Glutamatergic neuron (in vitro differentiated cells): ENCODE data around the gene ALG1. TPM values are rescaled to one million over a fixed set of nuclear protein-coding genes. Genes with fewer than 3 reads are reported as not detected.

Source experiments
- DNase-seq: peaks from one replicate; pipeline ENCODE4 v3.0.0; 2022
- H3K27ac Mint-ChIP-seq: one replicate; pipeline ENCODE4 v1.8.0; 2020; ENCODE audit warnings: mild to moderate bottlenecking, mixed read lengths, inconsistent platforms; ENCODE audit not compliant: unreplicated experiment
- H3K27me3 Mint-ChIP-seq: one replicate; pipeline ENCODE4 v1.8.0; 2020; ENCODE audit warnings: mild to moderate bottlenecking, moderate library complexity, mixed read lengths, inconsistent platforms; ENCODE audit not compliant: unreplicated experiment
- H3K36me3 Mint-ChIP-seq: one replicate; pipeline ENCODE4 v1.8.0; 2020; ENCODE audit warnings: mild to moderate bottlenecking, mixed read lengths, inconsistent platforms; ENCODE audit not compliant: unreplicated experiment
- H3K4me1 Mint-ChIP-seq: one replicate; pipeline ENCODE4 v1.8.0; 2020; ENCODE audit warnings: mild to moderate bottlenecking, low read depth, mixed read lengths, inconsistent platforms; ENCODE audit not compliant: unreplicated experiment
- H3K4me3 Mint-ChIP-seq: one replicate; pipeline ENCODE4 v1.8.0; 2020; ENCODE audit warnings: mild to moderate bottlenecking, mixed read lengths, inconsistent platforms; ENCODE audit not compliant: unreplicated experiment
- H3K9me3 Mint-ChIP-seq: one replicate; pipeline ENCODE4 v1.8.0; 2020; ENCODE audit warnings: mild to moderate bottlenecking, moderate library complexity, mixed read lengths, inconsistent platforms; ENCODE audit not compliant: unreplicated experiment
- CTCF ChIP-seq: fragments of 200-600 bp; sonication (generic); IDR thresholded peaks from one replicate; pipeline ENCODE4 v1.5.0; 2021; ENCODE audit not compliant: partially characterized antibody, unreplicated experiment
- total RNA-seq: library from RNA; stranded (reverse); fragmentation: NEBNext Ultra II Directional; extraction: Animal tissue kit (Norgen Biotek cat#: 25700); gene quantifications from one replicate; pipeline ENCODE4 v1.2.1, GENCODE V29; 2021; ENCODE audit not compliant: unreplicated experiment

Gene ALG1
- total RNA-seq, 1 donor from 2014 or later, result 18.8 TPM

- Mint-ChIP-seq H3K9me3 (no peaks in the 10 kb centered on the region), H3K27me3 (no peaks in the 10 kb centered on the region), H3K36me3 (no peaks in the 10 kb centered on the region), H3K4me3 (no peak overlapping the region), H3K4me1 (no peaks in the 10 kb centered on the region), H3K27ac (no peak overlapping the region)
- TF ChIP-seq CTCF, result no peak
- DNase-seq, result no peak
Measured at GRCh38 chr16:5026664-5027063, 45.0 kb upstream of the ALG1 start.

- H3K4me1 Mint-ChIP-seq, result no peaks in the 10 kb centered on the region
- H3K4me3 Mint-ChIP-seq, result no peak overlapping the region
- DNase-seq, result no peak
- no peak for TF ChIP-seq CTCF
- no peak overlapping the region for H3K27ac Mint-ChIP-seq
- H3K27me3 Mint-ChIP-seq, result no peaks in the 10 kb centered on the region
- no peaks in the 10 kb centered on the region for H3K36me3 Mint-ChIP-seq
- no peaks in the 10 kb centered on the region for H3K9me3 Mint-ChIP-seq
Measured at GRCh38 chr16:5027086-5027485, 44.6 kb upstream of the ALG1 start.

GRCh38 chr16:5027575-5028235 is 43.9 kb upstream of the ALG1 start:
- no peaks in the 10 kb centered on the region for H3K4me1 Mint-ChIP-seq
- peaks cover 1% of the 10 kb centered on the region for H3K27me3 Mint-ChIP-seq
- no peak overlapping the region for H3K27ac Mint-ChIP-seq
- H3K4me3 Mint-ChIP-seq, result no peak overlapping the region
- H3K9me3 Mint-ChIP-seq, result no peaks in the 10 kb centered on the region
- DNase-seq, result no peak
- TF ChIP-seq CTCF, result no peak
- H3K36me3 Mint-ChIP-seq, result no peaks in the 10 kb centered on the region

- TF ChIP-seq CTCF, result no peak
- H3K36me3 Mint-ChIP-seq, result no peaks in the 10 kb centered on the region
- H3K4me3 Mint-ChIP-seq, result no peak overlapping the region
- no peak overlapping the region for H3K27ac Mint-ChIP-seq
- no peaks in the 10 kb centered on the region for H3K4me1 Mint-ChIP-seq
- peaks cover 2% of the 10 kb centered on the region for H3K9me3 Mint-ChIP-seq
- no peak for DNase-seq
- H3K27me3 Mint-ChIP-seq, result peaks cover 5% of the 10 kb centered on the region
Measured at GRCh38 chr16:5028950-5029475, 42.6 kb upstream of the ALG1 start.

- peaks cover 9% of the 10 kb centered on the region for H3K27me3 Mint-ChIP-seq
- no peak for DNase-seq
- H3K4me3 Mint-ChIP-seq, result no peak overlapping the region
- peaks cover 6% of the 10 kb centered on the region for H3K9me3 Mint-ChIP-seq
- no peak for TF ChIP-seq CTCF
- H3K36me3 Mint-ChIP-seq, result no peaks in the 10 kb centered on the region
- H3K27ac Mint-ChIP-seq, result no peak overlapping the region
- peaks cover 2% of the 10 kb centered on the region for H3K4me1 Mint-ChIP-seq
Measured at GRCh38 chr16:5030251-5030870, 41.3 kb upstream of the ALG1 start.
